ENCODE data around the gene CCS. TPM values are rescaled to one million over a fixed set of nuclear protein-coding genes. Genes with fewer than 3 reads are reported as not detected.
"Not testable (repeated sequence)": the region's sequence is repeated elsewhere in the genome, so short reads cannot be mapped to it uniquely, and the experiment has no call there.

CCS gene
- total RNA-seq, 1 experiment from 2014 or later: 15.1 TPM

DNA sequence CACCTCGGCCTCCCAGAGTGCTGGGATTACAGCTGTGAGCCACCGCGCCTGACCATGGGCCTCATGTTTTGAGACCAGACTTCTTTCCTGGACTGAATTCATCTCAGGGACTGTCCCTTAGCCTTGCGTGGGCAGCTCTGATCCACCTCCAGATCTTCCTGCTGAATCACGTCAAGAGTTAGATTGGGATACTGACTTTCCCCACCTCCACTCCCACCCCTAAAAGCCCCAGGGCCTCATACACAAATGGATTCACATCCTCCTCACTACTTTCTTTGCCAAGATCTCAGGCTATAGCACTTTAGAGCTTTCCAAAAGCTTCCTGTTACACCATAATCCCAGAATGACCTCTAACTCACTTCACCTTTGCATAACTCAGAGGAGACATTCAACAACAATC, 12.2 kb upstream of the CCS start:
- DNase-seq (ENCODE audit: low read depth, low spot score): no peak
- in situ Hi-C loops (cut with HindIII; ENCODE audit: low pct_unique_long_range_greater_than_20kb, low sequenced_read_pairs): no loop called here

DNA sequence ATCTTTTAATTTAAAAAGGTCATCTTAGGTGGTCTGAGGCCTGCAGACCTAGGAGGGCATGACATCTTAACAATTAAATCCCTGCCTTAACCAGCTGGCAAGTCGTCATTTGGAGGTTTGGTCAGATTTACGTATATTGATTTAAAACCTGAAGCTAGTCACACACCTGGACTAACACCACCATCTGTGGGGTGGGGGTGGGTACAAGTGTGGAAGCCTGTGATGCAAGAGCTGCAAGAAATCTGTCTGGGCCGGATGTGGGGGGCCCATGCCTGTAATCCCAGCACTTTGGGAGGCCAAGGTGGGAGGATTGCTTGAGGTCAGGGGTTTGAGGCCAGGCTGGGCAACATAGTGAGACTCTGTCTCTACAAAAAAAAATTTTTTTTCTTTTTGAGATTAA, 11.7 kb upstream of the CCS start:
- no peak for DNase-seq (ENCODE audit: low read depth, low spot score)
- in situ Hi-C loops (cut with HindIII; ENCODE audit: low pct_unique_long_range_greater_than_20kb, low sequenced_read_pairs): no loop called here

- DNase-seq (ENCODE audit: low read depth, low spot score); in situ Hi-C loops (cut with HindIII; ENCODE audit: low pct_unique_long_range_greater_than_20kb, low sequenced_read_pairs): not testable (repeated sequence)
These were observed 10.3 kb upstream of the CCS start for GRCh38 chr11:66582565-66583147.

DNA sequence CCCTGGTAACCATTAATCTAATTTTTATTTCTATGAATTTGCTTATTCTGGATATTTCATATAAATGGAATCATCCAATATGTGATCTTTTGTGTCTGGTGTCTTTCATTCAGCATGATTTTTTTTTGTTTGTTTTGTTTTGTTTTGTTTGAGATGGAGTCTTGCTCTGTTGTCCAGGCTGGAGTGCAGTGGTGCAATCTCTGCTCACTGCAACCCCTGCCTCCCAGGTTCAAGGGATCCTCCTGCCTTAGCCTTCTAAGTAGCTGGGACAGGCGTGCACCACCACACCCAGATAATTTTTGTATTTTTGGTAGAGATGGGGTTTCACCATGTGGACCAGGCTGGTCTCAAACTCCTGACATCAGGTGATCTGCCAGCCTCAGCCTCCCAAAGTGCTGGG, 7.5 kb upstream of the CCS start:
- DNase-seq (ENCODE audit: low read depth, low spot score); in situ Hi-C loops (cut with HindIII; ENCODE audit: low pct_unique_long_range_greater_than_20kb, low sequenced_read_pairs): not testable (repeated sequence)

- in situ Hi-C loops (cut with HindIII; ENCODE audit: low pct_unique_long_range_greater_than_20kb, low sequenced_read_pairs): no loop called here
- no peak for DNase-seq (ENCODE audit: low read depth, low spot score)
These were observed 6.8 kb upstream of the CCS start for GRCh38 chr11:66586136-66586535.

DNA sequence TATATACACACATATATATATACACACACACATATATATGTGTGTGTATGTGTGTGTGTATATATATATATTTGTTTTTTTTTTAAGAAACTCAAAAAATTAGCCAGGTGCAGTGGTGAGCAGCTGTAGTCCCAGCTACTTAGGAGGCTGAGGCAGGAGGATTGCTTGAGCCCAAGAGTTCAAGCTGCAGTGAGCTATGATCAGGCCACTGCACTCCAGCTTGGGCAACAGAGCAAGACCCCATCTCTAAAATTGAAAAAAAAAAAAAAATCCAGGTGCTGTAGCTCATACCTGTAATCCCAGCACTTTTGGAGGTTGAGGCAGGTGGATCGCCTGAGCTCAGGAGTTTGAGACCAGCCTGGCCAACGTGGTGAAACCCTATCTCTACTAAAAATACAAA, 3.7 kb upstream of the CCS start:
- DNase-seq (ENCODE audit: low read depth, low spot score); in situ Hi-C loops (cut with HindIII; ENCODE audit: low pct_unique_long_range_greater_than_20kb, low sequenced_read_pairs): not testable (repeated sequence)

DNA sequence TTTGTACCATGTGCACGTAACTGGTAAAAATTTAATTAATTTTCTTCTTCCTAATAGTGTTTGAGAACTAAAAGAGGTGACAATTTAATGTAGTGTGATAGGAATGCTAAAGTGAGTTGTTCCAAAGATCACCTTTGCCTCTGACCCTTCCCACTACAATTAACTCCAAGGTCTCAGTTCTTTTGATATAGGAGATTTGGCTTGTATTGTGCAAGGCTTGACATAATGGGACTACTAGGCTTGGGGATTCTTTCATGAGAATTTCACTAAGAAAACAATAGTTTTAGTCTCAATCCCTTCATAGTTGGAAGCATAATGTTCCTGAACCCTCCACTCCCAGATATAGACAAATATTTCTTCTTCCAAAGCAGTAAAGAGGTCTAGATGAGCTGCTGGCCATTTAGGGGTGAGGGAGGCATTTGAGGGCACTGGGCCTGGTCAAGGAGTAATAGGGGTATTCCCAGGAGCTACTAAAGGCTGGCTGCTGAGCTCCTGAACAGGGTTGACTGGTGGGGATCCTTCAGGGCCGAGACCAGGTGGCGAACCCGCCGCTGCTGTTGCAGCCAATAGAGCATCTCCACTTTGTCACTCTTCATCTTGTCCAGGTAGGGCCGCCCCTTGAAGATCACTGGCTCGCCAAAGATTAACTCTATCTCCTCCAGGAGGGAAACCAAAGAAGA, 2.8 kb upstream of the CCS start:
- no peak for DNase-seq (ENCODE audit: low read depth, low spot score)
- in situ Hi-C loops (cut with HindIII; ENCODE audit: low pct_unique_long_range_greater_than_20kb, low sequenced_read_pairs): no loop called here

GRCh38 chr11:66591175-66591574, 1.8 kb upstream of the CCS start:
- in situ Hi-C loops (cut with HindIII; ENCODE audit: low pct_unique_long_range_greater_than_20kb, low sequenced_read_pairs): no loop called here
- DNase-seq (ENCODE audit: low read depth, low spot score): no peak

GRCh38 chr11:66593303-66593635, 284 bp downstream of the CCS start:
- no peak for DNase-seq (ENCODE audit: low read depth, low spot score)
- in situ Hi-C loops (cut with HindIII; ENCODE audit: low pct_unique_long_range_greater_than_20kb, low sequenced_read_pairs): no loop called here

GRCh38 chr11:66593650-66594049, 665 bp downstream of the CCS start:
- in situ Hi-C loops (cut with HindIII; ENCODE audit: low pct_unique_long_range_greater_than_20kb, low sequenced_read_pairs): no loop called here
- no peak for DNase-seq (ENCODE audit: low read depth, low spot score)

GRCh38 chr11:66595245-66595904, 2.4 kb downstream of the CCS start:
- DNase-seq (ENCODE audit: low read depth, low spot score): peak; percentile 18
- in situ Hi-C loops (cut with HindIII; ENCODE audit: low pct_unique_long_range_greater_than_20kb, low sequenced_read_pairs): no loop called here

DNA sequence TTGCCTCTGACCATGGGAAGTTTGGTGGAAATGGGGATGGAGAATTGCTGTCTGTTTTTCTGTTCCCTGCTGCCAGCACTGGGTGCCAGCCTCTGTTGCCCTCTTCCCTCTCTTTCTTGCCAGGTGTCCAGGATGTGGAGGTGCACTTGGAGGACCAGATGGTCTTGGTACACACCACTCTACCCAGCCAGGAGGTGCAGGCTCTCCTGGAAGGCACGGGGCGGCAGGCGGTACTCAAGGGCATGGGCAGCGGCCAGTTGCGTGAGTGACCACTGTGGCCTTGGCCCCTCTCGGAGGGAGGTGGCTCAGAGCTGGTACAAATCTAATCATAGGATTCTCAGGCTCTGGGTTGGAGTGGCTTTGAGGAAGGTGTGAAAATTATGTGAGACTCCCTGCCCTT, 6.0 kb downstream of the CCS start:
- in situ Hi-C loops (cut with HindIII; ENCODE audit: low pct_unique_long_range_greater_than_20kb, low sequenced_read_pairs): no loop called here

GRCh38 chr11:66600219-66600618, 7.2 kb downstream of the CCS start:
- no peak for DNase-seq (ENCODE audit: low read depth, low spot score)
- in situ Hi-C loops (cut with HindIII; ENCODE audit: low pct_unique_long_range_greater_than_20kb, low sequenced_read_pairs): no loop called here

More for the DNA sequence above, 6.0 kb downstream of the CCS start:
- no peak for DNase-seq (ENCODE audit: low read depth, low spot score)

- in situ Hi-C loops (cut with HindIII; ENCODE audit: low pct_unique_long_range_greater_than_20kb, low sequenced_read_pairs): no loop called here
- DNase-seq (ENCODE audit: low read depth, low spot score): no peak
These were observed 7.7 kb downstream of the CCS start for GRCh38 chr11:66600631-66601233.

- DNase-seq (ENCODE audit: low read depth, low spot score): no peak
- in situ Hi-C loops (cut with HindIII; ENCODE audit: low pct_unique_long_range_greater_than_20kb, low sequenced_read_pairs): no loop called here
These were observed 10.1 kb downstream of the CCS start for GRCh38 chr11:66603072-66603471.

DNA sequence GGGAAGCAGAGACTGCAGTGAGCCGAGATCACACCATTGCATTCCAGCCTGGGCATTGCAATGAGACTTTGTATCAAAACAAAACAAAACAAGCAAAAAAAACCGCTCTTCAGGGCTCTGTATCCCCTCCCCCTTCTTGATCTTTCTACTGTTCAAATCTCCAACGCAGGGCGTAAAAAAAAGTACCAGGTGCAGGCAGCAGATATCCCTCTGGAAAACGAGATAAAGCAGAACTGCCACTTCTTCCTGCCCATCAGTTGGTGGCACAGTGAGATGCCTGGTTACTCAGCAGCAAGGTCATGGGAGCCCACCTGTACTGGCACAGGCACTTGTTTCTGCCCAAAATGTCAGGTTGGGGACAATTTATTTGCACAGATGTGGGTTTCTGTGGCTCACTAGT, 11.2 kb downstream of the CCS start:
- no peak for DNase-seq (ENCODE audit: low read depth, low spot score)
- in situ Hi-C loops (cut with HindIII; ENCODE audit: low pct_unique_long_range_greater_than_20kb, low sequenced_read_pairs): no loop called here

DNA sequence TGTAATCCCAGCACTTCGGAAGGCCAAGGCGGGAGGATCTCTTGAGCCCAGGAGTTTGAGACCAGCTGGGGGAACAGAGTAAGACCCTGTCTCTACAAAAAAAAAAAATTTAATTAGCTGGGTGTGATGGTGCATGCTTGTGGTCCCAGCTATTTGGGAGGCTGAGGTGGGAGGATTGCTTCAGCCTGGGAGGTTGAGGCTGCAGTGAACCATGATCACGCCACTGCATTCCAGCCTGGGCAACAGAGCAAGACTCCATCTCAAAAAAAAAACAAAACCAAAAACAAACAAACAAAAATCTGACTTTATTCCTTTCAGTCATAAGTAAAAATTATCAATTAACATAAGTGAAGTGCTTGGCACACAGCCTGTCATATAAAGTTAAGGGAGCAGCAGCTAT, 13.6 kb downstream of the CCS start:
- DNase-seq (ENCODE audit: low read depth, low spot score); in situ Hi-C loops (cut with HindIII; ENCODE audit: low pct_unique_long_range_greater_than_20kb, low sequenced_read_pairs): not testable (repeated sequence)

GRCh38 chr11:66607126-66607834, 14.3 kb downstream of the CCS start:
- no peak for DNase-seq (ENCODE audit: low read depth, low spot score)
- in situ Hi-C loops (cut with HindIII; ENCODE audit: low pct_unique_long_range_greater_than_20kb, low sequenced_read_pairs): no loop called here
